GM18907 (cell line): ENCODE data around the gene GMEB2.
"Not testable (repeated sequence)": the region's sequence is repeated elsewhere in the genome, so short reads cannot be mapped to it uniquely, and the experiment has no call there.

Experiments
- ATAC-seq: cut with Tn5 transposase; IDR thresholded peaks from one replicate; pipeline ENCODE4 v1.9.1; 2021; ENCODE audit warnings: mild to moderate bottlenecking, moderate library complexity; ENCODE audit not compliant: unreplicated experiment

Gene GMEB2

DNA sequence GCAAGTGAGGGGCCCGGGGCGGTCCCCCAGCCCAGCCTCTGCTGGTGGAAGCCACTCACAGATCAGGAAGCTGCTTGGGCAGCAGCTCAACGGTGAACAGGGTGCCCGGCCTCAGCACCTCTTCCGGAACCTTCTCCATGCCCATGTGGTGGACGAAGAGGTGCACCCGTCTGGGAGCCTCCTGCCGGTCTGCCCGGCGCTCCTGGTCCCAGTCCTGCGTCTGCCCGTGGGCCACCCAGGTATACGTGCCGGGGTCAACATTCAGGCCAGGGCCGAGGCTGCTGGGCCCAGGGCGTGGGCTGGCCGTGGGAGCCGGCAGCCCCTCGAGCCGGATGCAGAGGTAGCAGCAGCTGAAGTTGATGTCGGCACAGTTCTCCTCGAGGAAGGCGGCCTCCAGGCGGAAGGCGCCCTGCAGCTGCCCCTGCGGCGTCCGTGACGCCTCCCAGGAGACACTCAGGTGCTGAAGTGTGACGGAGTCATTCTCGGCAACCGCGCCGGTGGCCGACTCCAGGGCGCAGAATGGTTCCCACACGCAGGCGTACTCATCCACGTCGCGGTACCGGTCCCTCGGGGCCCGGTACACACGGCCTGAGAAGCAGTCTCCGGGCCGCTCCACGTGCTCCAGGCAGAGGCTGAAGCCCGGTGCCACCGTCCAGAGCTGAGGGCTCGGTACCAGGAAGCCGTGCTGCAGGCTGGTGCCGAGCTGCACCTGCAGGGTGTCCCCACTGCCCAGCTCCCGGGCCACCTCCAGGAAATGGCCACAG lies 64.3 kb downstream of the GMEB2 start:
- no peak for ATAC-seq

- ATAC-seq: no peak
Measured at GRCh38 chr20:63561624-63562396, 65.1 kb downstream of the GMEB2 start.

GRCh38 chr20:63560856-63561609 lies 65.9 kb downstream of the GMEB2 start:
- no peak for ATAC-seq

DNA sequence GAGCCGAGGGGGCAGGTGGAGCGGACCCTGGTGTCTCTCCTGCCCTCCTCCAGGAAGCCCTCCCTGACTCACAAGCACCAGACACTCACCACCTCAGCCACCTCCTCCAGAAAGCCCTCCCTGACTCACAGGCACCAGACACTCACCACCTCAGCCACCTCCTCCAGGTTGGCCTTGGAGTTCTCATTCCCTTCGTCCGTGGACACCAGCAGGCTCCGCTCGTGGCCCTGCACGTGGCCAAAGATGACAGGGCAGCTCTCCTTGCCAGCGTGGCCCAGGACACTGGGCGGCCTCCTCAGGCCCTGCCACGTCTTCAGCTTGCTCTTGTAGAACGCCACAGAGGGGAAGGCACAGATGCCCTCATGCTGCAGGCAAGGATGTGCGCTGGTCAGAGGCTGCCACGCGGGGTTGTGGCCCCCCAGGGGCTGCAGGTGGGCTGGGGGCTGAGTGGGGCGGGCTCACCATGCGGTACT lies 66.5 kb downstream of the GMEB2 start:
- no peak for ATAC-seq

DNA sequence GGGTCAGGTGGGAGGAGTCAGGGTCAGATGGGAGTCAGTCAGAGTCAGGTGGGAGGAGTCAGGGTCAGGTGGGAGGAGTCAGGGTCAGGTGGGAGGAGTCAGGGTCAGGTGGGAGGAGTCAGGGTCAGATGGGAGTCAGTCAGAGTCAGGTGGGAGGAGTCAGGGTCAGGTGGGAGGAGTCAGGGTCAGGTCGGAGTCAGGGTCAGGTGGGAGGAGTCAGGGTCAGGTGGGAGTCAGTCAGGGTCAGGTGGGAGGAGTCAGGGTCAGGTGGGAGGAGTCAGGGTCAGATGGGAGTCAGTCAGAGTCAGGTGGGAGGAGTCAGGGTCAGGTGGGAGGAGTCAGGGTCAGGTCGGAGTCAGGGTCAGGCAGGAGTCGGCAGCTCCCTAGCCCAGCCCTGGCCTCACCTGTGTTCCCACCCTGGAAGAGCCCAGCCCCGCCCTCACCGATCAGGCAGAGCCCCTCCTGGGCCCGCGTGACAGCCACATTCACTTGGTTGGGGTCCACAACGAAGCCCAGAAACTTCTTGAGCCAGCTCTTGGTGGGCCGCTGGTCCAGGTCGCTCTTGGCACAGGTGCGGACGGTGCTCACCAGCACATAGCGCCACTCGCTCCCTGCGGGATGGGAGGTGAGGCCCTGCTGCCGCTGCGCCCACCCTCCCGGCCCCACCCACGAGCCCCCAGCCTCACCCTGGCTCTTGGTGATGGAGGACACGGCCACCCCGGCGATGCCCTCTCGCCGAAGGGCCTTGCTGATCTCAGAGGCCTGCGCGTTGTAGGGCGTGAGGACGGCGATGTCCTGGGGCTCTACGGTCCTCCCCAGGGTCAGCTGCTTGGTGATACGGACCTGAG lies 67.2 kb downstream of the GMEB2 start:
- ATAC-seq: not testable (repeated sequence)

DNA sequence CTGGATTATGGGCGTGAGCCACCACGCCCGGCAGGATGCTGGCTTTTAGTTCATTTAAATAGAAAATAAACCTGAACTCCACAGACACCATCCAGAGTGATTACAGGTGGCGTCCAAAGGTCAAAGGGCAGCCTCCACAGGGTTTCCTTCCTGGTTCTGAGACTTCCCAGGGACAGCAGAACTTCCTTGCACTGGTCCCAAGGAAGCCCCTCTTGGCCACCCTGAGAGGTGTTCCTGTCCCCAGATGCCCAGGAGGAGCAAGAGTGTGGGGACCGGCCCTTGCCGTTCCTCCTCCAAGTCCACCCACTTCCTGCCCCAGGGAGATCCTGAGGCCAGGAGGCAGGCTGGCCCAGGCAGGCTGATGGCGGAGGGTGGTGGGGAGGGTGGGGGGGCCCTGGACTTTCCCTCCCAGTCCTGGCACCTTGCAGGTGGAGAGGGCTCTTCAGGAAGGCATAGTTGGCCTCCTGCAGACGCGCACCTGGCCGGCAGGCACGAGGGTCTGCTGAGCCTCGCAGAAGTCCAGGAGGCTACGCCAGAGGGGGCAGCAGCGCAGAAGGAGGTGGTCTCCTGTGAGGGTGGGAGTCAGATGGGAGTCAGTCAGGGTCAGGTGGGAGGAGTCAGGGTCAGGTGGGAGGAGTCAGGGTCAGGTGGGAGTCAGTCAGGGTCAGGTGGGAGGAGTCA lies 68.0 kb downstream of the GMEB2 start:
- no peak for ATAC-seq

- ATAC-seq: no peak
Measured at GRCh38 chr20:63557481-63557891, 69.4 kb downstream of the GMEB2 start.

DNA sequence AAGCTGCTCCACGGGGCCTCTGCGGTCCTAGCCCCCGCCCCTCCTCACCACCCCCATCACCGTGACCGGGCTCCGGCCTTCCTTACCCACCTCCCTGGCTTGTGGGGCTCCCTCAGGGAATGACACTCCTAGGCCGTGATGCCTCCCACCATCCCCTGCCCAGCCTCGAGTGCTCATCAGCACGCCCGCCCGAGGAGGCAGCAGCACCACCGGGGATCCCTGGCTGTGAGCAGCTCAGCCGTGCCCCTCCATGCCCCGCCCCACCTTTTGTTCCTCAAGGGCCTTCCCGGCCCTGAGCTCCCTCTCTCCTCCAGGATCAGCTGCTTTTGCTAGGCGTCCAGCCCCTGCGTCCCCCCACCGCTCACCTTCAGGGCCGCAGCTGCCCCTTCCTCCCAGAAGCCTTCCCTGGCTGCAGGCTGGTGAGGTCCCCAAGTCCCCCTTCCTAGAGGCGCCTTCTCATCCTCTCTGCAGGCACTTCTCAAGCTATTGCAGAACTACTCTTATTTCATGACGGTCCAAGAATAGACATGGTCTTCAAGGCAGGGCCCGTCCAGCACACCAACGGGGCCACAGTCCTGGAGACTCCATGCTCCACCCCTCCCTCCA lies 69.9 kb downstream of the GMEB2 start:
- no peak for ATAC-seq

- ATAC-seq: no peak
Measured at GRCh38 chr20:63555661-63556381, 71.1 kb downstream of the GMEB2 start.

- no peak for ATAC-seq
Measured at GRCh38 chr20:63554361-63555278, 72.3 kb downstream of the GMEB2 start.

GRCh38 chr20:63553933-63554290 lies 73.0 kb downstream of the GMEB2 start, which contains the start of gene FNDC11:
FNDC11 (plus strand) TSS chr20:63554159; CDS start chr20:63555664, 1,505 bp downstream.
- peak; percentile 27 for ATAC-seq

DNA sequence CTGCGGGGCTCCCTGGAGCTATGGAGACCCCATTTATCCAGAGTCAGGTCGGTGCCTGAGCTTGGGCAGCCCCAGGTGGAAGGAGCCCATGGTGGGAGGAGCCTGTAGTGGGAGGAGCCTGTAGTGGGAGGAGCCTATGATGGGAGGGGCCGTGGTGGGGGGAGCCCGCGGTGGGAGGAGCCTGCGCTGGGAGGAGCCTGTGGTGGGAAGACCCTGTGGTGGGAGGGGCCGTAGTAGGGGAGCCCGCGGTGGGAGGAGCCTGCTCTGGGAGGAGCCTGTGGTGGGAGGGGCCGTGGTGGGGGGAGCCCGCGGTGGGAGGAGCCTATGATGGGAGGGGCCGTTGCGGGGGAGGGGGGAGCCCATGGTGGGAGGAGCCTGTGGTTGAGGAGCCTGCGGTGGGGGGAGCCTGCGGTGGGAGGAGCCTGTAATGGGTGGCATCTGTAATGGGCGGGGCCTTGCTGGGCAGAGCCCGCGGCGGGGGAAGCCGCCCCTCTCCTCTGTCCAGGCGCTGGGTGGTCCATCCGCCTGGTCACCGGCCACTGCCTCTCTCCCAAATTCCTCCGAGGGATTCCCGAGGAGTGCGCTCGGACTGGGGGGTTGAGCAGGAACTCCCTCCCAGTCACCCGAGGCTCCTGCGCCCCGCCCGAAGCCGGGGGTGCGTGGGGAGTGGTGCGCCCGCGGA lies 73.5 kb downstream of the GMEB2 start:
- peak; percentile 36 for ATAC-seq

DNA sequence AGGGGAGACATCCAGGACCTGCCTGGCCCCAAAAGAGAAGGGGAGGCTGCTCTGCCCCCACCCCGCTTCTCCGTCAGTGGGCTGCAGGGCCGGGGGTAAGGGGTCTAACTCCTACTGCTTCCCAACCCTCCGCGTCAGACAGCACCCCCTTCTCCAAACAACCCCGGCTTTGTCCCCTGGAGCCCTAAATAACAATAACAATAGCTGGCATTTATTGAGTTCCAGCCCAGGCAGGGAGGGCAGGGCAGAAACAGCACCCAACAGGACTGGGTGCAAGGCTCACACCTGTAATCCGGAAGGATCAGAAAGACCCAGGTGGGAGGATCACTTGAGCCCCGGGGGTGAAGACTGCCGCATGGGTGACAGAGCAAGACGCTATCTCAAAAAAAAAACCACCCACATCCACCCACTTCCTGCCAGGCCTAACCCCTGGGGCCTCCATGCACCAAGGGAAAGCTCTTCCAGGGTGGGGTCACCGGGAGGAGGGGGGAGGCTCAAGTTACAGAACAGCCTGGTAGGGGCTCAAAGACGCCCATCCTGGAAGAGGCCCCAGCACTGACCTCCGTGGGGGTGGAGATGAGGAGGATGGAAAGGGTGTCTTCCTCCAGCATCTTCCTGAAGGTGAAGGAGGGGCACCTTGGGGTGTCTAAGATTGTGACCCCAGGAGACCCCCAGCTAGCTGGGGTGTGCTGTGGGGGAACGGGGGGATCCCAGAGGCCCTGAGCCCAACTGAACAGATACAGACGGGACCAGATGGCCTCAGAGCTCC lies 74.2 kb downstream of the GMEB2 start:
- ATAC-seq: peak; percentile 60

- ATAC-seq: no peak
Measured at GRCh38 chr20:63551068-63551467, 75.8 kb downstream of the GMEB2 start.

DNA sequence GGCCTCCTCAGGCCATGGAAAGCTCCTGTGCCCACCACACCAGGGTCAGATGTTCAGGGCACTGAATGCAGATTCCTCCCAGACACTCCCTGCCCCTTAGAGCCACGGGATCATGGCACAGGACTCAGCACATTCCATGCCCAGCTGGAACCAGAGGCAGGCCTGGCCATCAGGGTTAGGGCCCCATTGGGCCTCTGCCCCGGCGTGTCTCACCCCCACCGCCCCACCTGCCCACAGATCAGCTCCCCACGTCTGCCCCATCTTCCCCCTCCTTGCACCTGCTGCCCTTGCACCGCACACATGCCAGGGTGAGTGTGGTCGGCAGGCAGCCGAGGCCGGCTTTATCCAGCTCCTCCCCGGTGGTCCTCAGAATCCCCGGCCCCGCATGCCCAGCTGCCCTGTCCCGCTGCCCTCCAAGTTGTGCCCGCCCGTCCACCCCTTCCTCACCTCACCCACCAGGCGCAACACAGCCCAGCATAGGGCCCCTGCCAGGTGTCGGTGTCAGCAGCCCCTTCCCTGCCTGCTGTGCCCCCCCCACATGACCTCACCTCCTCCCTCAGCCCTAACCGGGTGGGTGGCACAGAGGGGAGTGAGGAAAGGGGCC lies 77.1 kb downstream of the GMEB2 start:
- no peak for ATAC-seq

GRCh38 chr20:63549019-63549418 lies 77.9 kb downstream of the GMEB2 start:
- ATAC-seq: no peak
